Neural progenitor cell (in vitro differentiated cells): ENCODE data around the gene CIAO3.

Experiments
- EZH2 ChIP-seq: fragments of 200-600 bp; sonication (generic); IDR thresholded peaks from 2 replicates; pipeline ENCODE4 v1.6.1; 2017; ENCODE audit warnings: antibody characterized with exemption, mild to moderate bottlenecking, moderate library complexity
- TF ChIP-seq, protein P1 (sequence below): fragments of 200-600 bp; sonication (generic); IDR thresholded peaks from 2 replicates; pipeline ENCODE4 v1.5.1; 2017; ENCODE audit warnings: antibody characterized with exemption, mild to moderate bottlenecking

DNA sequence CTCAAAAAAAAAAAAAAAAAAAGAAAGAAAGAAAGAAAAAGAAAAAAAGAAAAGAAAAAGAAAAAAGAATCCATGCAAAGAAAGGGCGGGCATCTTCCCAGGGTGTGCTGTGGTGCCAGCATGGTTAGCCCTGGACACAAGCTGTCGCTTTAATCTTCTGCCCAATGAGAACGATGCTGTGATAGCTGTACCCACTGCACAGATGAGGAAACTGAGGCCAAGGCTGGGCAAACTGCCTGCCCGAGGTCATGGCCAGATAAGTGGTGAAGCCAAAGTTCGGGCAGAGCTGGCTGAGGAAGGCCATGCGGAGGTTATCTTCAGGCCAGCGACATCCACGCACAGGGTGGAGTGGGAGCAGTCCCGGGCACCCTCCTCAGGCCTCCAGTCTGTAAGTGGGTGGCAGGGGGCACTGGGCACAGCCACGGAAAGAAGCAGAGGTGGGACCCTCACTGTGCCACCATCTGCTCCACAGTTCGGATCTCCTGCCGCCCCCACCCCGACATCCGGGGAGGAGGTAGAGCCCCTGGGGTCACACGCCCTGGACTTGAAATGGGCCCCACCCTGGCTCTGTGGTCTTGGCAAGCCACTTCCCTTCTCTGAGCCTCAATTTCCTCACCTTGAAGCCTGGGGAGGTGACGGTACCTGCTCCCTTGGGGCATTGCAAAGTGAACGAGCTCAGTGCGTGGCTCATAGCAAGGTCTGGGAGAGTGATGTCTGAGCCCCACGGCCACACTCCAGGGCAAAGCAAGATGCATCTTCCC is 41.7 kb downstream of the CIAO3 start:
- no peak for TF ChIP-seq EZH2
- TF ChIP-seq, protein P1, sequence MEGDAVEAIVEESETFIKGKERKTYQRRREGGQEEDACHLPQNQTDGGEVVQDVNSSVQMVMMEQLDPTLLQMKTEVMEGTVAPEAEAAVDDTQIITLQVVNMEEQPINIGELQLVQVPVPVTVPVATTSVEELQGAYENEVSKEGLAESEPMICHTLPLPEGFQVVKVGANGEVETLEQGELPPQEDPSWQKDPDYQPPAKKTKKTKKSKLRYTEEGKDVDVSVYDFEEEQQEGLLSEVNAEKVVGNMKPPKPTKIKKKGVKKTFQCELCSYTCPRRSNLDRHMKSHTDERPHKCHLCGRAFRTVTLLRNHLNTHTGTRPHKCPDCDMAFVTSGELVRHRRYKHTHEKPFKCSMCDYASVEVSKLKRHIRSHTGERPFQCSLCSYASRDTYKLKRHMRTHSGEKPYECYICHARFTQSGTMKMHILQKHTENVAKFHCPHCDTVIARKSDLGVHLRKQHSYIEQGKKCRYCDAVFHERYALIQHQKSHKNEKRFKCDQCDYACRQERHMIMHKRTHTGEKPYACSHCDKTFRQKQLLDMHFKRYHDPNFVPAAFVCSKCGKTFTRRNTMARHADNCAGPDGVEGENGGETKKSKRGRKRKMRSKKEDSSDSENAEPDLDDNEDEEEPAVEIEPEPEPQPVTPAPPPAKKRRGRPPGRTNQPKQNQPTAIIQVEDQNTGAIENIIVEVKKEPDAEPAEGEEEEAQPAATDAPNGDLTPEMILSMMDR = no peak
